Measurements from ENCODE around the gene CDON. TPM values are rescaled to one million over a fixed set of nuclear protein-coding genes. Genes with fewer than 3 reads are reported as not detected.

The CDON gene
- total RNA-seq, 2 donors from 2014 or later = 2.3 to 10.5 TPM

GRCh38 chr11:126058105-126058874 lies 4.4 kb downstream of the CDON start:
- Histone ChIP-seq H3K27ac (no peak overlapping the region), H3K36me3 (no peaks in the 10 kb centered on the region), H3K4me3 (no peak overlapping the region), H3K9ac (ENCODE audit: low read depth in 2 of 2, low read length in 2 of 2) (no peak overlapping the region), H3K9me3 (no peaks in the 10 kb centered on the region), H3K27me3 (no peaks in the 10 kb centered on the region), H3K4me1 (no peaks in the 10 kb centered on the region)
- TF ChIP-seq CTCF (IDR thresholded peaks at IDR 0.05) = no peak
- DNase-seq = no peak
- intact Hi-C loops (cut with DNase I) = loop anchor here (5.0 kb wide), 1 partner anchor 134 kb away; no protein-coding TSS in a partner anchor

- no peak overlapping the region for H3K27ac ChIP-seq
Measured at GRCh38 chr11:126054882-126055281, 7.8 kb downstream of the CDON start.

GRCh38 chr11:126054408-126054807 lies 8.3 kb downstream of the CDON start:
- H3K27ac ChIP-seq = no peak overlapping the region
- no peak for TF ChIP-seq CTCF (IDR thresholded peaks at IDR 0.05)
- no peaks in the 10 kb centered on the region for H3K36me3 ChIP-seq
- H3K9ac ChIP-seq (ENCODE audit: low read depth in 2 of 2, low read length in 2 of 2) = no peak overlapping the region
- no peaks in the 10 kb centered on the region for H3K27me3 ChIP-seq
- intact Hi-C loops (cut with DNase I) = no loop called here
- no peak for DNase-seq
- H3K4me3 ChIP-seq = no peak overlapping the region
- H3K9me3 ChIP-seq = no peaks in the 10 kb centered on the region
- no peaks in the 10 kb centered on the region for H3K4me1 ChIP-seq

More at GRCh38 chr11:126054882-126055281, 7.8 kb downstream of the CDON start:
- no peak overlapping the region for H3K9ac ChIP-seq (ENCODE audit: low read depth in 2 of 2, low read length in 2 of 2)
- H3K27me3 ChIP-seq = no peaks in the 10 kb centered on the region
- intact Hi-C loops (cut with DNase I) = loop anchor here (5.0 kb wide), 1 partner anchor 137 kb away; no protein-coding TSS in a partner anchor
- no peak for DNase-seq
- no peak for TF ChIP-seq CTCF (IDR thresholded peaks at IDR 0.05)
- no peaks in the 10 kb centered on the region for H3K36me3 ChIP-seq
- no peak overlapping the region for H3K4me3 ChIP-seq
- H3K4me1 ChIP-seq = no peaks in the 10 kb centered on the region
- no peaks in the 10 kb centered on the region for H3K9me3 ChIP-seq

GRCh38 chr11:126053415-126054286 lies 9.0 kb downstream of the CDON start:
- Histone ChIP-seq H3K36me3 (no peaks in the 10 kb centered on the region), H3K9me3 (no peaks in the 10 kb centered on the region), H3K27me3 (no peaks in the 10 kb centered on the region), H3K4me3 (no peak overlapping the region), H3K4me1 (no peaks in the 10 kb centered on the region), H3K9ac (ENCODE audit: low read depth in 2 of 2, low read length in 2 of 2) (no peak overlapping the region), H3K27ac (no peak overlapping the region)
- no peak for TF ChIP-seq CTCF (IDR thresholded peaks at IDR 0.05)
- intact Hi-C loops (cut with DNase I) = no loop called here
- DNase-seq = no peak

- TF ChIP-seq CTCF (IDR thresholded peaks at IDR 0.05) = no peak
- no peaks in the 10 kb centered on the region for H3K4me1 ChIP-seq
- no peaks in the 10 kb centered on the region for H3K36me3 ChIP-seq
- no peaks in the 10 kb centered on the region for H3K27me3 ChIP-seq
- no peak for DNase-seq
- intact Hi-C loops (cut with DNase I) = no loop called here
- no peak overlapping the region for H3K9ac ChIP-seq (ENCODE audit: low read depth in 2 of 2, low read length in 2 of 2)
- H3K27ac ChIP-seq = no peak overlapping the region
- no peaks in the 10 kb centered on the region for H3K9me3 ChIP-seq
- H3K4me3 ChIP-seq = no peak overlapping the region
Measured at GRCh38 chr11:126051117-126051516, 11.5 kb downstream of the CDON start.
